Left cardiac atrium (tissue), 4 donors: ENCODE results near the gene HOXD1. TPM values are rescaled to one million over a fixed set of nuclear protein-coding genes. Genes with fewer than 3 reads are reported as not detected.

ENCODE experiments used
- ATAC-seq, 2 donors: fragments of 200-7000 bp; cut with Tn5 transposase; one replicate each; pipeline ENCODE4 v1.9.1; 2020; ENCODE audit warnings: mild to moderate bottlenecking in 2 of 2, moderate library complexity in 2 of 2
- DNase-seq: peaks from one replicate; pipeline ENCODE4 v3.0.0-alpha.2; 2020
- intact Hi-C, 2 donors: fragments of 100-400 bp; cut with DNase I; formaldehyde crosslinking; loops; one replicate each; pipeline versions ENCODE4 v1.14.1 to v1.15.1; 2022 to 2023
- microRNA-seq, 2 donors: library from miRNA; unstranded; fragments of <30 nt; microRNA quantifications; one replicate each; pipeline ENCODE4 v1.2.0, GENCODE V29; 2020
- total RNA-seq, 2 donors: library from RNA; stranded (reverse); fragmentation: NEBNext Ultra II Directional; extraction: Animal tissue kit (Norgen Biotek cat#: 25700); gene quantifications; one replicate each; pipeline ENCODE4 v1.2.1, GENCODE V29; 2021
- donor health status: DM: no; HTN: yes; CAD: no.
- donor health status: DM: no; HTN: yes; CAD: no; lungs with severe emphysema.
- donor health status: DM: yes; HTN: yes; CAD: no.
- donor health status: Dilated cardiomyopathy.

The HOXD1 gene
- total RNA-seq, 2 donors from 2014 or later, result 0.21 TPM; not detected in 1

DNA sequence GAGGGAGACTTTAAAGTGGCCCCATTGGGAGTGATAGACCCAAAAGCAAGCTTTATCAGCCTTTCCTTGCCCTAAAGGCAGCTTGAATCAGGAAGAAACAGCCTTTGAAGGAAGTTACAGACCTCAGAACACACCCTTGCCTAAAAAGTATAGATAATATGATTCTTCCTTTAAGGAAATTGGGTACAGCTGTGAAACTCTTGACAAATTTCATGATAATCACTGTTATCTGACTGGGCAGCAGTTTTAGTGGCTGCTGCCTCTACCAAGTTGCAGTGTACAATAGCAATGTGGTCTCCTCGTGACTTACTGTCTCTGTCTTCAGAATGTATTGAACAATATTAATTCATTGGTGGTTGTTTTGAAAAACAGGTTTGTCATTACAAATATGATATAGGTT, 16.7 kb downstream of the HOXD1 start:
- intact Hi-C loops, result no loop called here
- DNase-seq (no peak), ATAC-seq (no peak)

- no peak for DNase-seq
- intact Hi-C loops, result no loop called here
These were observed 17.7 kb downstream of the HOXD1 start for GRCh38 chr2:176206136-176206535.

GRCh38 chr2:176206682-176207081, 18.2 kb downstream of the HOXD1 start:
- ATAC-seq (no peak), DNase-seq (no peak)
- intact Hi-C loops, result no loop called here

More at GRCh38 chr2:176206136-176206535, 17.7 kb downstream of the HOXD1 start:
- no peak for ATAC-seq

- no peak for DNase-seq
- no peak for ATAC-seq
- intact Hi-C loops, result no loop called here
These were observed 22.6 kb downstream of the HOXD1 start for GRCh38 chr2:176211110-176211509.

DNA sequence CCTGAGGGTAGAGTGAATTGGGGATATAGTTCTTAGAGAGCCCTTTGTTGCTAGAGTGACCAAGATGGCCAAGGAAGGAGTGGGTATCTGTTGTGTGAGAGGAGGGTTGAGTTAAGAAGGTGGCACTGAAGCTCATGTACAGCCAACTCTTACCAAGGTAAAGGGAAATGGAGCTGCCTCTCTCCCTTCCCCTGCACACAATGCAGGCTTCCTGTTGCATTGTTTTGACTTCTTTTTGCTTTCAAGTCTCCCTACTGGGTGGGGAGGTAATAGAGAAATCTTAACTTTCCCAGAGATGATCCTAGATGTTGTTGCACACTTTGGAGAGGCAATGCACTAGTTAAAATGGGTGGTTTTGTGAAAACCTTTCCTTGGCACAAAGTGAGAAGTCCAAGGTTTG, 23.8 kb downstream of the HOXD1 start:
- no peak for ATAC-seq
- intact Hi-C loops, result no loop called here

GRCh38 chr2:176213406-176213805, 24.9 kb downstream of the HOXD1 start:
- no peak for DNase-seq
- intact Hi-C loops, result no loop called here
- no peak for ATAC-seq

More for the DNA sequence above, 23.8 kb downstream of the HOXD1 start:
- no peak for DNase-seq

GRCh38 chr2:176227874-176228273, 39.4 kb downstream of the HOXD1 start:
- intact Hi-C loops, result no loop called here
- no peak for DNase-seq
- no peak for ATAC-seq

DNA sequence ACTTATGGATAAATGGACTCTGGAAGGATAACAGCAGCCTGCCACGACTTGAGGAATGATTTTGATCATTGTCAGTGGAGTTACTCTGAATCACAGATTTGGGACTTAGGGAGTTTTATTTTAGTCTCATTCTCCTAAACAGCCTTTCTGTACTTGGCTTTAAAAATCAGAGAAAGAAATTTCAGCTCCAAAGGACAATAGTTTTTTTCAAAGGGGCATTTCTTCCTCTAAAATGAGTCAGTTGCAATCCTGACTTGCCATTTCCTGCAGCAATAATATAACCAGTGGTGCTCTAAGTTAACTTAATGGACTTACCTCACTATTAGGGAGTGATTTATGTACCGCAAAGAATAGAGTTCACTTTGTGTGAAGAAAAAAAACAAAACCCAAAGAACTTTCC, 45.7 kb downstream of the HOXD1 start:
- intact Hi-C loops, result no loop called here
- DNase-seq (no peak), ATAC-seq (no peak)

DNA sequence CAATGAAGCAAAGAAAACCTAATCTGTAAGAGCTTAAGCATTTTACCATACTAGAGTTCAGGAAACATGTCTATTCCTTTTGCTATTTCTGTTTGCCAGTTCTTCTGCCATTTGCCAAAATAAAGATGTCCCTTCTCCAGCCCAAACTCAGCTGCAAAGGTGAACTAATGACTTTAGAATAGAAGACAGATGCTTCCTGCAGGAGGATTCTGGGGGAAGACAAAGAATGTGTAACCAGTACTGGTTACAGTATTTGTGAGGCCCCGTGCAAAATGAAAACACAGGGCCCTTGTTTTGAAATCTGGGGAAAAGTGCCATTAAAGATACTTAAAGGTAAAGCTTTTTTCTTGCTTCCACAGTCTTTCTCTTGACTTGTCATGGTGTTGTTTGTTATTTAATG, 46.5 kb downstream of the HOXD1 start:
- DNase-seq (no peak), ATAC-seq (no peak)
- intact Hi-C loops, result no loop called here

- DNase-seq (no peak), ATAC-seq (no peak)
- intact Hi-C loops, result no loop called here
These were observed 49.0 kb downstream of the HOXD1 start for GRCh38 chr2:176237456-176237855.

DNA sequence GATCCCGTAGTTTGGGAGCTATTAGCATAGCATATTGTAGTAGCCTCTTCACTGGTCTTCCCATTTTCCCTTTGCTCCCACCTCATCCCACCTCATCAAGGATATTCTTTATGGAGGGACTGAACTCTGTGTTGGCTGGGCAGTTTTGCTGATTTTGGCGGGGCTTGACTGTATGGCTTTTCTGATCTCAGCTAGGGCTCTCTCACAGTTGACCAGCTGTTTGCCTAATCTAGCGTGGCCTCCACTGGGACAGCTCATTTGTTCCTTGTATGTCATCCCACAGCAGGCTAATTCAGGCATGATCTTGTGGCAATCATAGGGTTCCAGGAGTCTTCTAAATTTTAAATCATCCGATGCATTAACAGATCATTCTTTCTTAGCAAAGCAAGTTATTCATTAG, 50.6 kb downstream of the HOXD1 start:
- no peak for ATAC-seq
- intact Hi-C loops, result no loop called here
- no peak for DNase-seq

DNA sequence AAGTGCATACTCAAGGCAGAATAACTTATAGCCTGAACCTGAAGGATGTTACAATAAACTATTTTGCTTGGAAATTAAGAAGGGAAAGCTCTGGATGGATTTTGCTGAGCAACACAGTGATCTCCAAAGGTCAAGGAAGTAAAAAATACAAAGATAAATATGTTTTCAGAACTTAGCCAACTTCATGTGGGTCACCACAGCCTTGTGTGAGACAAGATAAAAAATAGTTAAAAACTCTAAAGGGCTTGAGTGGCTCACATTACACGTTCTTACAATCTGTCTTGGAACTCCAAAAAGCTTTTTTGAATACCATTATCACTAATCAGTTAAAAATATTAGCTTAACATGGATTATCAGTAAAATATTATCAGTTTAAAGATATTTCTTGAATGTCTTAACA, 51.8 kb downstream of the HOXD1 start:
- no peak for ATAC-seq
- DNase-seq, result no peak
- intact Hi-C loops, result no loop called here

Small RNA genes lying within 50 kb of the gene (microRNA-seq; reads per million reads assigned to microRNA genes)
- 2,802 to 7,883 reads per million in 2 donors for gene MIR10B

Other genes starting within 250 kb of the HOXD1 start
- 10 to 100 TPM; 28.6 to 33.4 TPM for gene LNPK, start 186.4 kb upstream of the HOXD1 start, total RNA-seq
- gene EVX2, start 104.7 kb upstream of the HOXD1 start, total RNA-seq, result not detected
- gene HOXD13, start 95.9 kb upstream of the HOXD1 start, total RNA-seq, result not detected
- gene HOXD12, start 88.9 kb upstream of the HOXD1 start, total RNA-seq, result not detected
- not detected for gene HOXD11, start 81.4 kb upstream of the HOXD1 start, total RNA-seq
- not detected for gene HOXD10, start 71.9 kb upstream of the HOXD1 start, total RNA-seq
- under 1 TPM; 0.13 to 0.27 TPM for gene HOXD9, start 65.9 kb upstream of the HOXD1 start, total RNA-seq
- gene HOXD8, start 59.0 kb upstream of the HOXD1 start, total RNA-seq, result 1 to 10 TPM; 1.2 to 1.3 TPM
- gene HOXD4, start 37.1 kb upstream of the HOXD1 start, total RNA-seq, result under 1 TPM; 0.29 to 0.53 TPM
- gene HOXD3, start 31.4 kb upstream of the HOXD1 start, total RNA-seq, result 1 to 10 TPM in 1 of 2 donors, under 1 TPM in 1; 0.73 to 1.1 TPM
- 10 to 100 TPM; 37.1 to 41.9 TPM for gene MTX2, start 80.8 kb downstream of the HOXD1 start, total RNA-seq